NCI-H446 (cell line): ENCODE measurements around the gene RAB11FIP4.

Experiments used
- DNase-seq, 2 experiments: peaks; one replicate each; lab custom pipeline; 2025; lab: John Stamatoyannopoulos, UW

The RAB11FIP4 gene

GRCh38 chr17:31524926-31525800 lies 133.7 kb downstream of the RAB11FIP4 start:
- peak; percentile 35 to 68 for DNase-seq

- no peak for DNase-seq
Measured at GRCh38 chr17:31525801-31526549, 134.5 kb downstream of the RAB11FIP4 start.

GRCh38 chr17:31527606-31528005 lies 136.1 kb downstream of the RAB11FIP4 start:
- DNase-seq = no peak

- no peak for DNase-seq
Measured at GRCh38 chr17:31528291-31528874, 136.9 kb downstream of the RAB11FIP4 start.

- DNase-seq = no peak
Measured at GRCh38 chr17:31529841-31530251, 138.4 kb downstream of the RAB11FIP4 start.

GRCh38 chr17:31530391-31530985 lies 139.0 kb downstream of the RAB11FIP4 start:
- DNase-seq = no peak

- no peak for DNase-seq
Measured at GRCh38 chr17:31531336-31531980, 140.0 kb downstream of the RAB11FIP4 start.

- DNase-seq = no peak
Measured at GRCh38 chr17:31532081-31532480, 140.6 kb downstream of the RAB11FIP4 start.

GRCh38 chr17:31532526-31532925 lies 141.1 kb downstream of the RAB11FIP4 start:
- DNase-seq = no peak

- no peak for DNase-seq
Measured at GRCh38 chr17:31533546-31534155, 142.2 kb downstream of the RAB11FIP4 start.

- no peak for DNase-seq
Measured at GRCh38 chr17:31534223-31534888, 142.9 kb downstream of the RAB11FIP4 start.

GRCh38 chr17:31535581-31535981 lies 144.1 kb downstream of the RAB11FIP4 start:
- DNase-seq = no peak

- no peak for DNase-seq
Measured at GRCh38 chr17:31536451-31536850, 145.0 kb downstream of the RAB11FIP4 start.

- DNase-seq = peak in 1 of 2 experiments; percentile 35
Measured at GRCh38 chr17:31537565-31538011, 146.1 kb downstream of the RAB11FIP4 start.

- no peak for DNase-seq
Measured at GRCh38 chr17:31538080-31538762, 146.7 kb downstream of the RAB11FIP4 start.

- DNase-seq = no peak
Measured at GRCh38 chr17:31540602-31541307, 149.3 kb downstream of the RAB11FIP4 start.

- no peak for DNase-seq
Measured at GRCh38 chr17:31541559-31541958, 150.1 kb downstream of the RAB11FIP4 start.

GRCh38 chr17:31544186-31544585 lies 152.7 kb downstream of the RAB11FIP4 start:
- no peak for DNase-seq

- no peak for DNase-seq
Measured at GRCh38 chr17:31546650-31547049, 155.2 kb downstream of the RAB11FIP4 start.
